Chondrocyte (in vitro differentiated cells): ENCODE data around the gene CAPN2. TPM values are rescaled to one million over a fixed set of nuclear protein-coding genes. Genes with fewer than 3 reads are reported as not detected.
A peak's percentile ranks its signal among the peaks of the same experiment; 100 is the strongest.

Experiments
- DNase-seq: peaks from one replicate; pipeline ENCODE4 v3.0.0; 2021; ENCODE audit warnings: mixed read lengths, low spot score
- H3K27ac Mint-ChIP-seq: one replicate; pipeline ENCODE4 v1.8.0; 2021; ENCODE audit warnings: mild to moderate bottlenecking, moderate library complexity, mixed read lengths; ENCODE audit not compliant: unreplicated experiment
- H3K27me3 Mint-ChIP-seq: 2 replicates; pipeline ENCODE4 v1.8.0; 2021; ENCODE audit warnings: low read depth, mixed read lengths
- H3K36me3 Mint-ChIP-seq: 2 replicates; pipeline ENCODE4 v1.8.0; 2021; ENCODE audit warnings: low read depth, mixed read lengths
- H3K4me1 Mint-ChIP-seq: 2 replicates; pipeline ENCODE4 v1.8.0; 2021; ENCODE audit warnings: low read depth, mild to moderate bottlenecking, mixed read lengths
- H3K4me3 Mint-ChIP-seq: one replicate; pipeline ENCODE4 v1.8.0; 2021; ENCODE audit warnings: mild to moderate bottlenecking, moderate library complexity, mixed read lengths; ENCODE audit not compliant: unreplicated experiment
- H3K9me3 Mint-ChIP-seq: 2 replicates; pipeline ENCODE4 v1.8.0; 2021; ENCODE audit warnings: low read depth, mixed read lengths
- total RNA-seq: library from RNA; stranded (reverse); gene quantifications from 3 replicates; pipeline ENCODE4 v1.2.1, GENCODE V29; 2021
- TF ChIP-seq, protein P1 (sequence below): fragments of 200-600 bp; sonication (generic); IDR thresholded peaks from 2 replicates; pipeline ENCODE4 v1.5.0; 2021; ENCODE audit warnings: antibody characterized with exemption, mild to moderate bottlenecking, moderate library complexity

The CAPN2 gene
- total RNA-seq, 1 donor from 2014 or later: 241 TPM

DNA sequence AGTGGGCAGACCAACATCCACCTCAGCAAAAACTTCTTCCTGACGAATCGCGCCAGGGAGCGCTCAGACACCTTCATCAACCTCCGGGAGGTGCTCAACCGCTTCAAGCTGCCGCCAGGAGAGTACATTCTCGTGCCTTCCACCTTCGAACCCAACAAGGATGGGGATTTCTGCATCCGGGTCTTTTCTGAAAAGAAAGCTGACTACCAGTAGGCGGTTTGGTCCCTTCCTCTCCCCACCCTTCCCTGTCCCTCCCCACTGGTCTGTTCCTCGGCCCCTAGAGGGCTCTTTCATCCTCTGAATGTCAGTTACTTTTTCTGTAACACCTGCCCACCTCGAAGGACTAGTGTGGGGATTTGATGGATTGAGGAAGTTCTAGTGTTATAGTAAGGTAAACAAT is 46.9 kb downstream of the CAPN2 start:
- peaks cover 36% of the 10 kb centered on the region for H3K36me3 Mint-ChIP-seq
- H3K9me3 Mint-ChIP-seq: no peaks in the 10 kb centered on the region
- H3K4me3 Mint-ChIP-seq: no peak overlapping the region
- peak; percentile 70 for DNase-seq
- H3K27ac Mint-ChIP-seq: no peak overlapping the region
- TF ChIP-seq, protein P1, sequence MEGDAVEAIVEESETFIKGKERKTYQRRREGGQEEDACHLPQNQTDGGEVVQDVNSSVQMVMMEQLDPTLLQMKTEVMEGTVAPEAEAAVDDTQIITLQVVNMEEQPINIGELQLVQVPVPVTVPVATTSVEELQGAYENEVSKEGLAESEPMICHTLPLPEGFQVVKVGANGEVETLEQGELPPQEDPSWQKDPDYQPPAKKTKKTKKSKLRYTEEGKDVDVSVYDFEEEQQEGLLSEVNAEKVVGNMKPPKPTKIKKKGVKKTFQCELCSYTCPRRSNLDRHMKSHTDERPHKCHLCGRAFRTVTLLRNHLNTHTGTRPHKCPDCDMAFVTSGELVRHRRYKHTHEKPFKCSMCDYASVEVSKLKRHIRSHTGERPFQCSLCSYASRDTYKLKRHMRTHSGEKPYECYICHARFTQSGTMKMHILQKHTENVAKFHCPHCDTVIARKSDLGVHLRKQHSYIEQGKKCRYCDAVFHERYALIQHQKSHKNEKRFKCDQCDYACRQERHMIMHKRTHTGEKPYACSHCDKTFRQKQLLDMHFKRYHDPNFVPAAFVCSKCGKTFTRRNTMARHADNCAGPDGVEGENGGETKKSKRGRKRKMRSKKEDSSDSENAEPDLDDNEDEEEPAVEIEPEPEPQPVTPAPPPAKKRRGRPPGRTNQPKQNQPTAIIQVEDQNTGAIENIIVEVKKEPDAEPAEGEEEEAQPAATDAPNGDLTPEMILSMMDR: peak; percentile 20
- H3K27me3 Mint-ChIP-seq: no peaks in the 10 kb centered on the region
- peaks cover 11% of the 10 kb centered on the region for H3K4me1 Mint-ChIP-seq

- no peak for DNase-seq
- Mint-ChIP-seq H3K27me3 (no peaks in the 10 kb centered on the region), H3K27ac (no peak overlapping the region), H3K9me3 (no peaks in the 10 kb centered on the region), H3K36me3 (peaks cover 34% of the 10 kb centered on the region), H3K4me1 (peaks cover 11% of the 10 kb centered on the region), H3K4me3 (no peak overlapping the region)
- TF ChIP-seq, protein P1: no peak
These were observed 48.5 kb downstream of the CAPN2 start for GRCh38 chr1:223760833-223761232.

GRCh38 chr1:223761411-223761810 is 49.1 kb downstream of the CAPN2 start:
- TF ChIP-seq, protein P1: no peak
- H3K4me3 Mint-ChIP-seq: no peak overlapping the region
- no peak for DNase-seq
- H3K36me3 Mint-ChIP-seq: peaks cover 40% of the 10 kb centered on the region
- H3K27ac Mint-ChIP-seq: peak overlapping the region; percentile 37
- H3K9me3 Mint-ChIP-seq: no peaks in the 10 kb centered on the region
- H3K27me3 Mint-ChIP-seq: no peaks in the 10 kb centered on the region
- peaks cover 11% of the 10 kb centered on the region for H3K4me1 Mint-ChIP-seq

DNA sequence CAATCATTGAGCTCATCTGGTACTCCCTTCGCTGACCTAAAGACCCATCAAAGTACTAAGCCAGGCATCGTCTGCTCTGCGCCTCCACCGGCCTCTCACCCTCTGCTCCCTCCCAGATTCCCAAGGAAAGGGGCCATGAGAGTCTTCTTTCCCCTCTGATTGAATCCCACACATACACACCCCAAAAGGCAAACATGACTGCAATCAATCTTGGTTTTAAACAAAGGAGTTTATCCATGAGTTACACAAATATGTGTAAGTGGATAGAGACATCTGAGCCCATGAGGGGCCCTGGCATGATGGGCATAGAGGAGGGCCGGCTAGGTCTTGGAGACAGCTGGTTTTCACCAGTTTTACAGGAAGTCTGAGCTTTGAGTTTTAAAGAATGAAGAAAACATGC is 50.9 kb downstream of the CAPN2 start:
- TF ChIP-seq, protein P1: no peak
- H3K27me3 Mint-ChIP-seq: no peaks in the 10 kb centered on the region
- DNase-seq: no peak
- H3K36me3 Mint-ChIP-seq: peaks cover 37% of the 10 kb centered on the region
- no peaks in the 10 kb centered on the region for H3K9me3 Mint-ChIP-seq
- peak overlapping the region; percentile 55 for H3K27ac Mint-ChIP-seq
- peaks cover 11% of the 10 kb centered on the region for H3K4me1 Mint-ChIP-seq
- no peak overlapping the region for H3K4me3 Mint-ChIP-seq

DNA sequence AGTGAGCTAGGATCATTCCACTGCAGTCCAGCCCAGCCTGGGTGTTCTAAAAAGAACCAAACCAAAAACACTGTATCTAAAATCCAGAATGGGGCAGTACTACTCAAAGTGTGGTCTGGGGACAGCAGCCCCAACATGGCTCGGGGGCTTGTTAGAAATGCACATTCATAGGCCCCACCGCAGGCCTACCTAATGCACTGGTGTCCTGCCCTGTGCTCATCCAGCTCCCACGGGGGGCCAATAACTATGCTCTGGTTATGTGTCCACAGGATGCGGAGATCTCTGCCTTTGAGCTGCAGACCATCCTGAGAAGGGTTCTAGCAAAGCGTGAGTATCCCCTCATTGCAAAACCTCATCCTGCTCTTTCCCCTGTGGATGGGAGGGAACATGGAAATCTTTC is 51.5 kb downstream of the CAPN2 start:
- Mint-ChIP-seq H3K27me3 (no peaks in the 10 kb centered on the region), H3K4me1 (peaks cover 11% of the 10 kb centered on the region), H3K4me3 (no peak overlapping the region), H3K9me3 (no peaks in the 10 kb centered on the region), H3K36me3 (peaks cover 35% of the 10 kb centered on the region), H3K27ac (peak overlapping the region; percentile 45)
- DNase-seq: no peak
- TF ChIP-seq, protein P1: no peak
